Activated CD4-positive, alpha-beta T cell treated with anti-CD3 and anti-CD28 coated beads for 1 hour (primary cell): ENCODE data around the gene HYAL2.

Experiments
- DNase-seq: peaks from one replicate; pipeline ENCODE4 v3.0.0-alpha.2; 2020

The HYAL2 gene, protein sequence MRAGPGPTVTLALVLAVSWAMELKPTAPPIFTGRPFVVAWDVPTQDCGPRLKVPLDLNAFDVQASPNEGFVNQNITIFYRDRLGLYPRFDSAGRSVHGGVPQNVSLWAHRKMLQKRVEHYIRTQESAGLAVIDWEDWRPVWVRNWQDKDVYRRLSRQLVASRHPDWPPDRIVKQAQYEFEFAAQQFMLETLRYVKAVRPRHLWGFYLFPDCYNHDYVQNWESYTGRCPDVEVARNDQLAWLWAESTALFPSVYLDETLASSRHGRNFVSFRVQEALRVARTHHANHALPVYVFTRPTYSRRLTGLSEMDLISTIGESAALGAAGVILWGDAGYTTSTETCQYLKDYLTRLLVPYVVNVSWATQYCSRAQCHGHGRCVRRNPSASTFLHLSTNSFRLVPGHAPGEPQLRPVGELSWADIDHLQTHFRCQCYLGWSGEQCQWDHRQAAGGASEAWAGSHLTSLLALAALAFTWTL

DNA sequence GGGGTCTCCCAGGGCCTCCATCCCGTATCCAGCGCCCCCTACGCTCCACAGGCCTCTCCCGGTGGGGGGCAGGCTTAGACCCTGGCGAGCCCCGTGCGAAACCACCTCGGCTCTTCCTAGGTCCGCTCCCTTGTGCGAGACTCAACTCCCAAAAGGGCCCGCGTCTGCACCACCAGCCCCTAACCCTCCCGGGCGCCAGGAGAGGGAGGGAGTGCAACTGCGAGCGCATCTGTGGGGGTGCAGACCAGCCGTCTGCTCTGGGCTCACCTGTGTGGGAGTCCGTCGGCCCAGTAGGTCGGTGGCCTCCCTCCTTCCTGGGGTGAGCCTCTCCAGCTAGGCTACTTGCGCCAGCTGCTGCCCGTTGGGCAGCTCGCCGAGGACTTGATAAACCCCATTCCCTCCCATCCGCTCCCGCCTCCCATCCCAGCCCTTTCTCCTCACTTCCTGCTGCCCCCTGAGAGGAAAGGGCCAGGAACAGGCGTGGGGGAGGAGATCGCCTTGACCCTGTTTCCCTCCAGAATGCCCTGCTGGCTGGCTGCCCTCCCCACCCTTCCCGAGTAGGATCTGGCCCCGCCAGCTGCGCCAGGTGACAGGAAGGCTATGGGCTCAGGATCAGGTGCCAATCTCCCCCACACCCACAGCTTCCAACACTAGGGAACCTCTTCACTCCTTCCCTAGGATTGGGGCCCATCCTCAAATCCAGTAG lies at the start of gene HYAL2:
Gene HYAL2, minus strand, starts transcription at position 360 of the 706 bp plus-strand sequence. CDS start 2,256 bp downstream, outside the sequence.
- DNase-seq: no peak

DNA sequence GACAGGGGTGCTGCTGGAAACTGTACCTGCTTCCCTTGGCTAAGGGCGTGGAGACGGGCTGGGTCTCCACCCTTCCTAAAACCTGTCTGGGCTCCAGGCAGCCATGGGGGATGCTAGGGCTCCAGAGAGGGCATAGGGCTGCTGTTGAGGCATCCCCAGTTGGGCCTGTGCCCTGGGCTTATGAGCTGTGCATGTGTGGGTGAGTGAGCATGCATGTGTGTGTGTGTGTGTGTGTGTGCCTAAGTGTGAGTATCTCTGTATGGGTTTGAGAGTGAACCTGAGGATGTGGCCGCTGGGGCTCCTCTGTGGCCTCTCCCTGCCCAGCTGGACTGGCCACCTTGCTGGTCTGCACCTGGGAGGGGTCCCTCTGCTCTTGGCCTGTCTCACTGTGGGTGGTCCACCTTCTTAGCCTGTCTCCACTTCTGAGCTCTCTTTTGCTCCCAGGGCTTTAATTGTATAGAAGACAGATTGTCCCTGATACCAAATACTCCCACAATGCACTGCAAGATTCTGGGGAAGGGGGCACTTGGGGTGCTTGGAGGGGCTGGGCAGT lies 48.7 kb upstream of the HYAL2 start:
- no peak for DNase-seq

DNA sequence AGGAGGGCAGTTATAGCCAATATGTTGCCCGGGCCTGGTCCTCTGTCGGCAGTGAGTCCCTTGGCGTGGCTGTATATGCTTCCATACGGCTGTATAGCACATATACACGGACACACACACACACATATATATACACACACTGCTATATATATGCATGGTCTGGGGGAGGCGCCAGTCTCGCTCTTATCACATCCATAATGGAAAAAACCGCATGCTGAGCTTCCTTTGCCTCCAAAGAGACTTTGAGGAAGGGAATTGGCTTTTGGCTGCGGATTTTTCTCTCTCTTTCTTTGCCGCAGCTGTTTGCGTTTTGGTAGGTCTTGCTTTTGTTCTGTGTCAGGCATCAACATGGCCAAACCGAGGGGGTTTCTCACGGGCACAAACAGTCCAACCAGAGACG lies 48.0 kb upstream of the HYAL2 start:
- no peak for DNase-seq

DNA sequence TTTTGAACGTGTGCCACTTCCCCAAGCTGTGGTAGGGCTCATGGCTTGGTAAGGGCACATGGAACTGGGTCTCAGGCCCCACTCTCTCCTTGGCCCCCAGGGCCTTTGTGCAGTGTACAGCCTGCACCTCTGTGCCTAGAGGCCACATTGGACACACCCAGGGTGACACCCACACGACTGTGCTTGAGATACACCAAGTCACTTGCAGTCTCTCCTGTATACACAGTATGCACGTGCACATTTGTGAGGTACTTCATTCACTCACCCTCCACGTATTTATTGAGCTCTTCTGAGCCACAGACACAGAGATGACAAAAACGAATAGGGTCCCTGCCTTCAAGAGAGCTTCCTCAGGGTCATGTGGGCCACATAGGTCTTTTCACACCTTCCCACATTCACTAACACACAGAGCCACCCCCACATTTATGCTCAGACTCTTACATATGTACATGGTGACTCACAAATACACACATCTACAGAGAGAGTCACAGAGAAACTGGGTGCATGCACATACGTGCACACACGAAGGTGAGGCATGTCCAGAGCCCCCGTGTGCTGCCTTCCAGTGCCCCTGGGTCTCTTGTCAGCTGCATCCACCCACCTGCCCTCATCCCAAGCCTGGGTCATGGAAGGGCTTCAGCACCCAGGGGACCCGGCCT lies 46.6 kb upstream of the HYAL2 start:
- no peak for DNase-seq

DNA sequence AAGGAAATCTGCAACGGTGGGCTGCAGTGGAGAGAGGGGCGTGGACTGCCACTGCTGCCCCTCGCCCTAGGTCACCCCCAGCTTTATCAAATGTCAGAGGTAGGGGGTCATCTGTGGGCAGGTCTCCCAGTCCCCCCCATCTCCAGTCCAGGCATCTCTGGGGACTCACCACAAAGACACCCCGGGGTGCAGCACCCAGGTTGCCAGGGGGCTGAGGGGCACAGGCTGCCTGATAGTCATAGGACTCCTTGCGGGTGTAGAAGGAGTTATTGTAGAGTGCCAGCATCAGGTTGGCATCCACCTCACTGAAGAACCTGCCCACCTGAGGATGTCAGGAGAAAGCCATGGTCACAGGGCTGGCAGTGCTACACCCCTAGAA lies 43.3 kb upstream of the HYAL2 start:
- no peak for DNase-seq

DNA sequence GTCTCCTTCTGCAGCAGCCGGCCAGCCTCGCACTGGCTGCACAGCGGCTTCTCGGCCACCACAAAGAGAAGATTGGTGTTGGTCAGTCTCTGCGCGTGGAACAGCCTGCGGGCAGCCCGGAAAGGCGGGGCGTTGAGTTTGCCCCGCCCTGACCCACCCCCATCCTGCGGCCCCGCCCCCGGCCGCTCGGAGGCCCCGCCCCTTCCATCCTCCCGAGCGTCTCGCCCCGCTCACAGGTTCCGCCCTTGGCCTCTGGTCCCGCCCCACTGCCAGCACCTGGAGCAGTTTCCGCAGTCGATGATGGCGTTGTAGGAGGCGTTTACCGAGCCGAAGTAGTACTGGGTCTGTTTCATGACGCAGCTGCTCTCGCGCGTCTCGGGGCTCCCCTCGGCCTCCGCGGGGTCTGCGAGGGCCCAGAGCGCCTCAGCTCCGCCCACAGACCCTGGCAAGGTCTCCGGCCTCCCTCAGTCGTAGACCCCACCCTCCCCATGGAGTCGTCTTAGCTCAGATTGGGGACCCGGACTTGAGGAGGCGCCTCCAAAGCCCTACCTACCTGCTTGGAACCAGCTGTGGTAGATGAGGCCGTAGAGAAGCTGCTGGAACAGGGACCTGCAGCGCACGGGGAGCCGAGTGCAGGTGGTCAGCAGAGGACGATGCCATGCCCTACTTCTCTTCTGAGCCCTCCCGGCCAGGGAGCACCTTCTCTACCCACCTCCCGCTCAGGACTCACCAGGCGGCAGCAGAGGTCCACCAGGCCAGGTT lies 42.7 kb upstream of the HYAL2 start:
- peak; percentile 90 for DNase-seq

DNA sequence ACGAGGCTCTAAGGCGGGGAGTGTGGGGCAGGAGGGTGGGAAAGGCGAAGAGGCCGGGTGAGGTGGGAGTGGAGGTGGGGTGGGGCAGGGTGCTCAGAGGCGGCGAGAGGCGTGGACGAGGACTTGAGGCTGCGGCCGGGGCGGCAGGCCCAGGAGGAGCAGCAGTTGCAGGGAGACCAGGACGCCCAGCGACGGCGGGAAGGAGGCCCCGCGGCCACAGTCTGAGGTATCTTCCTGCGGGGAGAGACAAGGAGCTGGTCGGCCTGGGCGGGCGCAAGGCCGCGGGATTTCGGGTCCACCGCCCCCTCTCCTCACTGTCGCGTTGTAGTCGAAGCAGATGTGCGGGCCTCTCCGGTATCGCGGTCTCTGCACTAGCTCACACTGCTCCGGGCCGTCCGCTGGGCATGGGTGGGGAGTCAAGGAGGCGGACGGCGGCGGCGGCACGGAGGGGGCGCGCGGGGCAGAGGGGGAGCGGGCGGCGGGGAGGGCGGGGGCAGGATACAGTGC lies 42.1 kb upstream of the HYAL2 start:
- no peak for DNase-seq

DNA sequence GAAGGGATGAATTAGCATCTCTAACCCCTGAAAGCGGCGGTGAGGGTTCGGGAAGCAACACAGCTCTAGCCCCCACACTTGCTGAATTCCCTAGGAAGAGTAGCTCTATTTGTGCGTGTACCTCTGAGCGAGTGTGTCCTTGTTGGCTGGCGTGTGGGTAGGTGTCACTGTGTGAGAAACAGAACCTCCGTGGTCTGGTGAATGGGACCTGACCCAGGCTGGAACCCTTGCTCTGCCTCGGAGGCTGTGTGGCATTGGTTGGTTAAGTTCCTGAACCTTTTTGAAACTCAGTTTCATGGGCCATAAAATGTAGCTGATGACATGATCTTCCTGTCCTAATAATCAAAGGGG lies 37.2 kb upstream of the HYAL2 start:
- no peak for DNase-seq

DNA sequence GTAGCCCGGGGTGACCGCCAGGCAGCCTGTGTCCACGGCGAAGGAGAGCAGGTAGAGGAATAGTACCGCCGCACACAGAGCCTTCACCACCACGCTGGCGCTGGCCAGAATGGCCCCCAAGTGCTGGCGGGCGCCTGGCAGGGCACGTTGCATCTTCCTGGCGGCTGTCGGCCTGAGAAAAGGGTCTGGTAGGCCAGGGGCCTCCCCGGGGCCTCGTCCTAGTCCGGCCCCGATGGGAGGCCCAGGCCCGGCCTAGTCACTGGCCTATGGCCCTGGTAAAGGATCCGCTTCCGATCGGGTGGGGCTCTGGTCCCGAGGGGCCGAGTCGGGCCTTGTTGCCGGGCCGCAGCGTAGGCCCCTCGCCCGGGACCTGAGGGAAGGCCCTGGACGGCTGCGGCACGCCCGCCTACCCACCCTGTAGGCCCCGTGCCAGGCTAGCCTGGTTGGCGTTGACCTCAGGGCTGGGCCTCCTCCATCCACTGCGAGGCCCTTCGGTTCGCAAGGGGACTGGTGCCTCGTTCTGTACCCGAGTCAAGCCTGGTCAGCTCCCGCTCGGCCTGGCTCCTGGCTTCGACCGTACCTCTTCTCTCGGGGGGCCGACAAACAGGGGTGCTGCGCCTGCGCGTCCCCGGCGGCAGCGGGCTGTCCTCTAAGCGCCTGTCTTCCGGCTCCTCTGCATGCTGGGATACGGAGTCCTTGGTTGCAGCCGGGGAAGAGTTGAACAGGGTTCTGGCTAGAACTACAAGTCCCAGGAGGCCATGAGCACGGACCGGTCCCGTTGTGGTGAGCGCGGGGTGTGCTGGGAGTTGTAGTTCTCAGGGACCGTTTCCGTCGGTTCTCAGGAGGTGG lies 36.6 kb upstream of the HYAL2 start, which contains the start of gene TMEM115:
Gene TMEM115, minus strand, starts transcription at position 611 of the 849 bp plus-strand sequence. Its CDS starts 458 bp downstream, at position 153.
- peak; percentile 91 for DNase-seq

DNA sequence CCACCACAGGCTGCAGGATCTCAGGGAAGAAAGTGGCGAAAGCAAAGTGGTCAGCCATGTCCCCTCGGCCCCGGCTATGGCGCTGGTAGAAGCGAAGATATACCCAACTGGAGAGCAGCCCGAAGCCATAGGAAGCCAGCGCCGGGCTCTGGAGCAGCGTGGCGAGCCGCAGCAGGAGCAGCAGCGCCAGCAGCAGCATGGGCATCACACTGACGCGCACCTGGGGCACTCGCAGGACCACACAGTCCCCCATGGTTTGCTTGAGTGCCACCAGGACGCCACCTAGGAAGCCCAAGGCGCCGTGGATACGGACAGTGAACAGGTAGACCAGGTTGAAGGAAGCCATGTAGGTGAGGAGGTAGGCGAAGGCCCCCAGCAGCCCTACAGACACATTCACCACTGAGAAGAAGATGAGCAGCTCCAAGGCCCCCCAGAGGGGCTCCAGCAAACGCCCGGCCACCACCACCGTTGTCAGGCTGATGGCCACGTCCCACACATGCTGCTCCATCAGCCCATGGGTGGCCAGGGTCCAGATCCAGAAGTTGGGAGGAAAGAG lies 35.9 kb upstream of the HYAL2 start:
- no peak for DNase-seq

DNA sequence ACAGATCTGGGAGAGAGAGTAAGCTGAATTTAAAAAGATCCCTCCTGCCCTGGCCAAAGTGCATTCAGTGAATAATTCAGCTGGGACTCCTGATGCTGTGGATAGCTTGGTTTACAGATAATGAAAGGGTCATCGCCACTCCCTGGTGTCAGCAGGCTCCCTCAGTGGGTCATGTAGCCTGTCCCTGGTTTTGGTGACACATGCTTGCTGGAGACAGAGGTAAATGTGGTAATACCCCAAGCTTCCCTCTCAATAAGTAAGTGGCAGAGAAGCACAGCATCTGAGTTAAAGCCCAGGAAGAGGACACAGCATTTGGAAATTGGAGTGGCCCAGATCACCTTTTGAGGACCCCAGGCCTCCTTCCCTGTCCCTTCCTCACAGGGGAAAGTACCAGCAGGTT lies 34.9 kb upstream of the HYAL2 start:
- DNase-seq: no peak

DNA sequence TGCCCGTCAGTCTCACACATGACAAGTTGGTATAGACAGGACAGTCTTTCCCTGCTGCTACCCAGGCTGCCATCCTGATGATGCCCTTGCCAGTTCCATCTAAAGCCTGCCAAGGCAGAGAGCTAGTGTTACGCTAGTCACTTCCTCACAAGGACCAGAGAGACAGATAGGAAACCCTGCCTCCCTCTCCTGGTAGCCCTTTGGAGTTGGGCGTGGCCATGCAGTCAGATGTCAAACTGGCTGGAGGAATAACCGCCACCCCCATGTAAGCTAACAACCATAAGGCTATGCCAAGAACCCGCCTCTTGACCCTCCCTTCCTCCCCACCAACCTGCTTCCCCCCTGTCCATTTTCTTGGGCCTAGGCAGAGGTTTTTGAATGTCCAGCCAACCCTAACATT lies 34.0 kb upstream of the HYAL2 start:
- DNase-seq: no peak

DNA sequence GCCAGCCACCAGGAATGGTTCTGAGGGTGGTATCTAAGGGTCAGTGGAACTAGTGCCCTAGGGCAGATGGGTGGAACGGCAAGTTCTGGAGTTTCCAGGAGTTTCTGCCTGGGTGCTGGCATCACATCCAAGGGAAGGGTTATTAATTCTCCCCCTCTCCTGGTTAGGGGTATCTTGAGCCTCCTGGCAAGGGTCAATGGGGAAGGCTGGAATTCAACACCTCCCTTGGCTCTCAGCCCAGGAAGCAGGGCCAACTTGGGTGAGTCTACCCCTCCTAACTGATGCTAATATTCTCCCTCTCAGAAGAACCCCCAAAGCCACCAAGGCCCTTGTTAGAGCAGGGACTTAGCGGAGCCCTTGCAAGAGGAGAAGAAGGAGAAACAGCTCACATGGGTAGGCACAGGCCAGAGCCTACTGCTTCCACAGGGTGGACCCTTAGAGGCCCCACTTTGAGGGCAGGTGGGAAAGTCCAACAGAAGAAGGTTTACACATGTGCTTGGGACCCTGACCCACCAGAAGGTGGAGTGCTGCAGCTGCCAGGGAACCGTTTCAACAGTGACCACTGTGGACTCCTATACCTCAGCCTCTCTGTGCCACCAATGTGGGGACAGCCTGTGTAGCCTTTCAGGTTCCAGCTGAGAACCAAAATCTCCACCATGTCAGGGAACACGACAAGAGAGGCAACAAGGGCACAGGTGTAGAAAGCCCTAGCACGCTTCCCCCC lies 33.4 kb upstream of the HYAL2 start:
- DNase-seq: no peak

DNA sequence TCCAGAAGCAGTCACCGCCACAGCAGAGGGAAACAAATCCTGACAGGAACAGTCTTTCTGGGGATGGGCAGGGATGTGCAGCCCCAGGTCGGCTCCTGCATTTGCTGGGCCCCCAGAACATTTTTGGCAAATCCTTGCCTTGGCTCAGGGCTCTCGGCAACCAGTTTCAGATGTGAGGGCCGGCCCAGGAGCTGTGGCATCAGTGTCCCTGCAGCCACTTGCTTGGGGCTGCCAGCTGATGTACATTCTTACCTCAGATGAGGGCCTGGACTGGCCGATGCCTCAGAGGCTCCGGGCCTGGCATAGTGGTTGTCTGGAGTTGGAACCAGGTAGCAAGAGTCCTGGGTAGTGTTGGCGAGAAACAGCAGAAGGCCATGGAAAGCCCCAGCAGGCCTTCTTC lies 32.3 kb upstream of the HYAL2 start:
- DNase-seq: no peak

DNA sequence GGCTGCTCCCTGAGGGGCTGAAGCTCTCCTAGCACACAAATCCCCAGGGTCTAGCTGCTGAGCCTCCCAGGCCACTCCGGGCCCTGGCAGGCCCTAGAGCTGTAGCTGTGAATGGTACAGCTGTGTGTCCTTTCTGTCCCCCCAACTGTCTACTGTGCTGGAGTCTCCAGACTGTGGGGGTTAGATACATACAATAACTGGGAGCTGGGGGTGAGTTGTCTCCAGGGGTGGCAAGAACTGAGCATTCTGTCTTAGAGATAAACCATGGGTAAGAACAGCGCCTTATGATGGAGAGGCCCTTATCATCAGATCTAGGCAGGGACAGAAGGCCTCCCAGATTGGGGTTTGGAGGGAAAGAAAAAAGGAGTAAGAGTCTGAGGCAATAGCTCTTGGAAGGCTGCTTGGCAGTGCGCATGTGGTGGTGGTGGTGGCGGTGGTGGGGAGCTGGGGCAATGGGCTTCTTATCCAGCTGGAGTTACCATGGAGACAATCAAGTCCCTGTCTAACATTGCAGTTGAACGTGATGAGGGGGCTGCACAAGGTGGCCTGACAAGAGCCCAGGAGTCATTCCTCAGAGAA lies 31.7 kb upstream of the HYAL2 start:
- no peak for DNase-seq

DNA sequence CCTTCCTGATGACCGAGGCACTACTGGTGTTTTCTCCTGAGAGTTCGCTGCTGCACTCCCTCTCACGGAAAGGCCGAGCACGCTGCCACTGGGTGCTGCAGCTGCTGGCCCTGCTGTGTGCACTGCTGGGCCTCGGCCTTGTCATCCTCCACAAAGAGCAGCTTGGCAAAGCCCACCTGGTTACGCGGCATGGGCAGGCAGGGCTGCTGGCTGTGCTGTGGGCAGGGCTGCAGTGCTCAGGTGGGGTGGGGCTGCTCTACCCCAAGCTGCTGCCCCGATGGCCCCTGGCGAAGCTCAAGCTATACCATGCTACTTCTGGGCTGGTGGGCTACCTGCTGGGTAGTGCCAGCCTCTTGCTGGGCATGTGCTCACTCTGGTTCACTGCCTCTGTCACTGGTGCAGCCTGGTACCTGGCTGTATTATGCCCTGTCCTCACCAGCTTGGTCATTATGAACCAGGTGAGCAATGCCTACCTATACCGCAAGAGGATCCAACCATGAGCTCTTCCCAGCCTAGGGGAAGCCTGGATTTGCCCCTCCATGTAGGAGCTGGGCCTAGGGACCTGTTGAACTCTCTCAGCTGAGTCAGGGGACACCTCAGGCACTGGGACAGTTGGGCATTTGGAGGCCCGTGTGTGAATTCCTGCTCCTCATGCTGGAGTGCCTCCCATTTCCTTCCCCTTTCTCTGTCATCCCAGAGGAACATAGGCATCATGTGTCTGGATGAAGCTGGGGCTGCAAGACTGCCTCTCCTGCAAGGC lies 30.9 kb upstream of the HYAL2 start:
- no peak for DNase-seq

DNA sequence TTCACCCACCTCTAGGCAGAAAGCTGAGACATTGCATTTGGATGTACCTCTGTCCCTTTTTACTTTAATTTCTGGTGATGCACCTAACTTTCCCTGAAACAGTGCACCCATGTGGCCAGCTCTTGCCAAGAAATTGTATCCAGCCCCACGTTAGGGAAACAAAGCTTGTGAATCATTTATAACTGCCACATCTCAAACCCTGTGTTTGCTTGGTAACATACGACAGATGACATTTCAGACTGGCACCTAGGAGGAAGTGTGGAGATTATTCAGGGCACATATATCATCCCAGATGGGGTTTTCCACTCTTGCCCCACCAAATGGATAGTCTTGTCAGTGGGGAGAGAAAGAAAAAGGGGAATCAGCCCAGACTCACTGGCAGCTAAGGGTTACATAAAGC lies 30.2 kb upstream of the HYAL2 start:
- no peak for DNase-seq

DNA sequence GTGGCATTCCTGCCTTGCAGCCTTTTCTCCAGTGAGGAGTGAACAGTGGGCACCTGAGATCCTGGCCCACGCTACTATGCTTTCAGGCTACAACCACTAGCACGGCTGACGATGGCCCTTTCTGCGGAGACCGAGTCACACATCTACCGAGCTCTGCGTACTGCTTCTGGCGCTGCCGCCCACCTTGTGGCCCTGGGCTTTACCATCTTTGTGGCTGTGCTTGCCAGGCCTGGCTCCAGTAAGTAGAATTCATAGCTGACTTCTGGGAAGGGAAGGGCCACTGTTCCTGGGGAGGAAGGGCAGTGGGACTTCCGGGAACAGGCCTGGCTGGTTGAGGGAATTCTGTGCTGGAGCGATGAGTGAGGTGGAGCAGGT lies 28.8 kb upstream of the HYAL2 start:
- no peak for DNase-seq
